ENCODE data around the gene GNRH2. TPM values are rescaled to one million over a fixed set of nuclear protein-coding genes. Genes with fewer than 3 reads are reported as not detected.

The GNRH2 gene
- total RNA-seq, 4 donors from 2014 or later: not detected

GRCh38 chr20:3037654-3038053 lies 5.8 kb upstream of the GNRH2 start:
- TF ChIP-seq POLR2A (IDR thresholded peaks at IDR 0.05) (no peak), CTCF (IDR thresholded peaks at IDR 0.05) (no peak)
- DNase-seq (ENCODE audit: low spot score in 2 of 2): no peak
- intact Hi-C loops (cut with DNase I; ENCODE audit: low total_unique reads): no loop called here
- 93 to 96% methylated on average over 3 of the region's 3 CpGs for WGBS, 2 donors
- H3K4me3 ChIP-seq (ENCODE audit: low read depth, poor library complexity, severe bottlenecking): no peak overlapping the region

DNA sequence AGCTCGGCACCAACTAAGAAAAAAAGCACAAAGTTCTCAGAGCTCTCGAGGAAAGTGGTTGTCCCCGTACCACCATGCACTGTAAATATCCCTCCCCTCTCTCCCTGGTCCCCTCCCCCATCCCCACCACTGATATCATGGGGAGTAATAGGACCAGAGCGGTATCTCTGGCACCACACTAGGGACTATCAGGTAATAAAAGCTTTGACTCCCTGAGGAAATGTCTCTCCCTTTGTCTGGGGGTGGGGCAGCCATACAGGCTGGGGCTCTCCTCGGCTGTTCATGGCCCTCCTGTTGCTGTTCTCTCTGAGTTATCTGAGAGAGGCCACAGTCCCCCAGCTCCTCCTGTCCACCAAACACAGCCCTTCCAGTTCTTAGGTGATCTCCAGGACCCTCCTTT lies 5.0 kb upstream of the GNRH2 start:
- intact Hi-C loops (cut with DNase I; ENCODE audit: low total_unique reads): no loop called here
- 84 to 86% methylated on average over 5 of the region's 5 CpGs for WGBS, 2 donors
- no peak for TF ChIP-seq CTCF (IDR thresholded peaks at IDR 0.05)
- no peak for TF ChIP-seq POLR2A (IDR thresholded peaks at IDR 0.05)
- no peak for DNase-seq (ENCODE audit: low spot score in 2 of 2)
- no peak overlapping the region for H3K4me3 ChIP-seq (ENCODE audit: low read depth, poor library complexity, severe bottlenecking)

- no peak for DNase-seq (ENCODE audit: low spot score in 2 of 2)
- WGBS, 2 donors: 90 to 93% methylated on average over 4 of the region's 4 CpGs
- intact Hi-C loops (cut with DNase I; ENCODE audit: low total_unique reads): no loop called here
- no peak overlapping the region for H3K4me3 ChIP-seq (ENCODE audit: low read depth, poor library complexity, severe bottlenecking)
- no peak for TF ChIP-seq CTCF (IDR thresholded peaks at IDR 0.05)
- TF ChIP-seq POLR2A (IDR thresholded peaks at IDR 0.05): no peak
Measured at GRCh38 chr20:3039426-3039825, 4.0 kb upstream of the GNRH2 start.

GRCh38 chr20:3040086-3040485 lies 3.3 kb upstream of the GNRH2 start:
- intact Hi-C loops (cut with DNase I; ENCODE audit: low total_unique reads): loop anchor here (10.0 kb wide), 1 partner anchor 285 kb away; no protein-coding TSS in a partner anchor
- H3K4me3 ChIP-seq (ENCODE audit: low read depth, poor library complexity, severe bottlenecking): no peak overlapping the region
- TF ChIP-seq POLR2A (IDR thresholded peaks at IDR 0.05): no peak
- no peak for TF ChIP-seq CTCF (IDR thresholded peaks at IDR 0.05)
- WGBS, 2 donors: 90 to 95% methylated on average over 8 of the region's 8 CpGs
- DNase-seq (ENCODE audit: low spot score in 2 of 2): no peak

- DNase-seq (ENCODE audit: low spot score in 2 of 2): no peak
- WGBS, 2 donors: 42 to 46% methylated on average over 10 of the region's 10 CpGs
- no peak overlapping the region for H3K4me3 ChIP-seq (ENCODE audit: low read depth, poor library complexity, severe bottlenecking)
- TF ChIP-seq CTCF (IDR thresholded peaks at IDR 0.05) (no peak), POLR2A (IDR thresholded peaks at IDR 0.05) (no peak)
- intact Hi-C loops (cut with DNase I; ENCODE audit: low total_unique reads): loop anchor here (10.0 kb wide), 1 partner anchor 283 kb away; no protein-coding TSS in a partner anchor
Measured at GRCh38 chr20:3041854-3042409, 1.5 kb upstream of the GNRH2 start.

DNA sequence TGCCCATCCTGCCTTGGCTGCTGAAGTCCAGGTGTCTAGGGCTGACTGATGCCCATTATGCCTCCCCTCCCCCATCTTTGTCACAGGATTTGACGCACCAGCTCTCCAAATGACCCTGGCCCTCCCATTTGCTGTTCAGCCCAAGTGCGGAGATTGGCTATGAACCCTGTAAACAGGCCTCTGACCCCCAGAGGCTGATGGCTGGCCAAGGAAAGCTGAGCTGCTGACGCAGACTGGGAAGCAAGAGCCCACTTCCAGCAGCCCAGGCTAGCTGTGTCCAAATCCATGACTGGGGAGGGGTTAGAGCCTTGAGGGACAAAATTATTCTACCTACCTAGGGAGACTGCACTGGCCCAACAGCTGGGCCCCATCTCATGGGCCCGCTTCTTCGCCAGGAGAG lies 797 bp upstream of the GNRH2 start:
- H3K4me3 ChIP-seq (ENCODE audit: low read depth, poor library complexity, severe bottlenecking): no peak overlapping the region
- DNase-seq (ENCODE audit: low spot score in 2 of 2): no peak
- intact Hi-C loops (cut with DNase I; ENCODE audit: low total_unique reads): loop anchor here (10.0 kb wide), 1 partner anchor 282 kb away; no protein-coding TSS in a partner anchor
- TF ChIP-seq POLR2A (IDR thresholded peaks at IDR 0.05) (no peak), CTCF (IDR thresholded peaks at IDR 0.05) (no peak)
- WGBS, 2 donors: 68 to 94% methylated on average over 5 of the region's 5 CpGs

Data from lower leg skin (tissue), 4 donors.